HCT116 (cell line): ENCODE measurements around the gene CALHM1. TPM values are rescaled to one million over a fixed set of nuclear protein-coding genes. Genes with fewer than 3 reads are reported as not detected.

Experiments
- ATAC-seq: fragments of 200-7000 bp; cut with Tn5 transposase; 2 replicates; pipeline ENCODE4 v1.9.1; 2020; ENCODE audit warnings: mild to moderate bottlenecking, moderate library complexity
- BruUV-seq: library from RNA; stranded (reverse); fragments of 400-500 nt; replicated peaks from 2 replicates; lab custom pipeline; 2021; lab: Mats Ljungman, UMichigan
- CTCF ChIA-PET: fragments of 300-600 bp; sonication (Branson Sonifier 250); formaldehyde crosslinking; loops from one replicate; lab custom pipeline; 2021; ENCODE audit warnings: antibody characterized with exemption; lab: Charles Lee
- POLR2A ChIA-PET: fragments of 300-600, 350-600 bp; sonication (Branson Sonifier 250); formaldehyde crosslinking; loops from one replicate; lab custom pipeline; 2021; ENCODE audit warnings: antibody characterized with exemption; lab: Charles Lee
- RAD21 ChIA-PET, 2 experiments: fragments of 300-600 bp; sonication (Branson Sonifier 250); formaldehyde crosslinking; loops; one replicate each; lab custom pipeline; 2023; ENCODE audit warnings: low total read pairs in 2 of 2; ENCODE audit not compliant: uncharacterized antibody in 2 of 2, unreplicated experiment in 2 of 2, low non-redundant PET in 1 of 2; lab: Charles Lee
- DNase-seq: peaks from one replicate; pipeline ENCODE4 v3.0.0-alpha.2; 2010; ENCODE audit warnings: low read depth, low spot score
- H2AFZ ChIP-seq: fragments of 200-600 bp; shearing (Covaris generic), sonication (generic); 2 replicates; pipeline ENCODE4 v1.6.1; 2017; ENCODE audit warnings: low read depth, mixed run types, mixed read lengths, antibody characterized with exemption, low read length; ENCODE audit not compliant: poor library complexity, severe bottlenecking
- H3K27ac ChIP-seq: 2 replicates; pipeline ENCODE4 v1.5.1; 2012; ENCODE audit warnings: low read depth, low read length
- H3K27me3 ChIP-seq: fragments of 200-600 bp; sonication (generic); 2 replicates; pipeline ENCODE4 v1.6.1; 2016; ENCODE audit warnings: mixed run types, low read length, mixed read lengths; ENCODE audit not compliant: insufficient read depth
- H3K36me3 ChIP-seq, 2 experiments: fragments of 200-500 bp in 1 of 2; fragments of 200-600 bp in 1 of 2; sonication (Bioruptor generic) in 1 of 2; sonication (generic) in 1 of 2; 2 replicates each; pipeline versions ENCODE4 v1.5.1 to v1.6.1; 2014 to 2016; ENCODE audit warnings: low read length in 2 of 2, inconsistent platforms in 1 of 2, mixed read lengths in 1 of 2, mixed run types in 1 of 2; ENCODE audit not compliant: insufficient read depth in 2 of 2, control insufficient read depth in 1 of 2
- H3K4me1 ChIP-seq, 2 experiments: fragments of 200-600 bp in 1 of 2; sonication (generic) in 1 of 2; 2 replicates each; pipeline versions ENCODE4 v1.5.1 to v1.6.1; 2012 to 2017; ENCODE audit warnings: low read length in 2 of 2, inconsistent platforms in 1 of 2, mild to moderate bottlenecking in 1 of 2, mixed read lengths in 1 of 2, mixed run types in 1 of 2, moderate library complexity in 1 of 2; ENCODE audit not compliant: insufficient read depth in 2 of 2, control insufficient read depth in 1 of 2
- H3K4me2 ChIP-seq: fragments of 200-600 bp; sonication (generic); 2 replicates; pipeline ENCODE4 v1.6.1; 2017; ENCODE audit warnings: mixed run types, low read length, mixed read lengths
- H3K4me3 ChIP-seq, 2 experiments: fragments of 200-600 bp in 1 of 2; sonication (generic) in 1 of 2; replicated peaks in 1 of 2; 2 replicates each; pipeline ENCODE4 v1.5.1; 2011 to 2016; ENCODE audit warnings: low read length in 2 of 2, control low read depth in 1 of 2, low read depth in 1 of 2, mild to moderate bottlenecking in 1 of 2, mixed read lengths in 1 of 2, mixed run types in 1 of 2
- H3K79me2 ChIP-seq: fragments of 200-600 bp; sonication (generic); 2 replicates; pipeline ENCODE4 v1.6.1; 2017; ENCODE audit warnings: mild to moderate bottlenecking, mixed run types, low read length, moderate library complexity, mixed read lengths; ENCODE audit not compliant: insufficient read depth
- H3K9ac ChIP-seq: fragments of 200-600 bp; sonication (generic); 2 replicates; pipeline ENCODE4 v1.6.1; 2016; ENCODE audit warnings: low read length, mixed read lengths
- H3K9me2 ChIP-seq: fragments of 200-600 bp; sonication (generic), shearing (Covaris generic); 2 replicates; pipeline ENCODE4 v1.6.1; 2017; ENCODE audit warnings: mixed run types, mild to moderate bottlenecking, moderate library complexity; ENCODE audit not compliant: insufficient read depth
- H3K9me3 ChIP-seq, 2 experiments: fragments of 200-500 bp in 1 of 2; fragments of 200-600 bp in 1 of 2; sonication (Bioruptor generic) in 1 of 2; sonication (generic) in 1 of 2; 2 replicates each; pipeline ENCODE4 v1.6.1; 2014 to 2017; ENCODE audit warnings: low read length in 2 of 2, mixed read lengths in 2 of 2, inconsistent platforms in 1 of 2, low read depth in 1 of 2, mild to moderate bottlenecking in 1 of 2, mixed run types in 1 of 2, moderate library complexity in 1 of 2; ENCODE audit not compliant: control insufficient read depth in 1 of 2, insufficient read depth in 1 of 2
- H4K20me1 ChIP-seq: fragments of 200-600 bp; sonication (generic), shearing (Covaris generic); 2 replicates; pipeline ENCODE4 v1.6.1; 2017; ENCODE audit warnings: mixed run types, mild to moderate bottlenecking, moderate library complexity; ENCODE audit not compliant: insufficient read depth
- CBX3 ChIP-seq: IDR thresholded peaks from 2 replicates; pipeline ENCODE4 v1.6.1; 2012; ENCODE audit warnings: low read depth
- EGR1 ChIP-seq: IDR thresholded peaks from 2 replicates; pipeline ENCODE4 v1.6.1; 2012; ENCODE audit warnings: low read depth
- ELF1 ChIP-seq: IDR thresholded peaks from 2 replicates; pipeline ENCODE4 v1.6.1; 2012; ENCODE audit warnings: low read depth, borderline replicate concordance
- EZH2 ChIP-seq: fragments of 200-600 bp; sonication (generic); IDR thresholded peaks from 2 replicates; pipeline ENCODE4 v1.6.1; 2017; ENCODE audit warnings: antibody characterized with exemption, mixed run types
- EZH2phosphoT487 ChIP-seq: fragments of 200-600 bp; IDR thresholded peaks from 2 replicates; pipeline ENCODE4 v1.6.1; 2018; ENCODE audit warnings: antibody characterized with exemption, borderline replicate concordance
- FOSL1 ChIP-seq: IDR thresholded peaks from 2 replicates; pipeline ENCODE4 v1.6.1; 2012; ENCODE audit warnings: low read depth
- JUND ChIP-seq: IDR thresholded peaks from 2 replicates; pipeline ENCODE4 v1.6.1; 2012
- MAX ChIP-seq: IDR thresholded peaks from 2 replicates; pipeline ENCODE4 v1.6.1; 2012
- POLR2A ChIP-seq: IDR thresholded peaks from 2 replicates; pipeline ENCODE4 v1.7.0; 2011; ENCODE audit warnings: borderline replicate concordance; ENCODE audit not compliant: insufficient read depth, insufficient read length; ENCODE audit errors: extremely low read depth
- POLR2AphosphoS5 ChIP-seq: IDR thresholded peaks from 2 replicates; pipeline ENCODE4 v1.6.1; 2011; ENCODE audit warnings: mild to moderate bottlenecking, low read depth, low read length, moderate library complexity
- RAD21 ChIP-seq: IDR thresholded peaks from 2 replicates; pipeline ENCODE4 v1.6.1; 2012; ENCODE audit warnings: low read depth, mild to moderate bottlenecking
- SP1 ChIP-seq: IDR thresholded peaks from 2 replicates; pipeline ENCODE4 v1.6.1; 2012; ENCODE audit warnings: low read depth
- TCF7L2 ChIP-seq: IDR thresholded peaks from 2 replicates; pipeline ENCODE4 v1.7.0; 2011; ENCODE audit warnings: borderline replicate concordance, inconsistent platforms; ENCODE audit not compliant: insufficient read depth, insufficient read length; ENCODE audit errors: extremely low read depth
- YY1 ChIP-seq: IDR thresholded peaks from 2 replicates; pipeline ENCODE4 v1.6.1; 2011; ENCODE audit warnings: low read length, low read depth, moderate library complexity, mild to moderate bottlenecking; ENCODE audit not compliant: insufficient replicate concordance; ENCODE audit errors: extremely low read depth
- ZFX ChIP-seq: fragments of 450-650 bp; IDR thresholded peaks from 2 replicates; pipeline ENCODE4 v1.6.1; 2017
- intact Hi-C: fragments of 100-400 bp; cut with micrococcal nuclease; formaldehyde crosslinking; loops from 2 replicates; pipeline ENCODE4 v1.10.0; 2022
- total RNA-seq: library from RNA; stranded (reverse); gene quantifications from one replicate; pipeline ENCODE4 v1.2.1, GENCODE V29; 2021; ENCODE audit not compliant: unreplicated experiment
- TF ChIP-seq, protein P1 (sequence below), 3 experiments: fragments of 200-600 bp in 1 of 3; sonication (generic) in 1 of 3; IDR thresholded peaks in 2 of 3; conservative IDR thresholded peaks in 1 of 3; 2 replicates each; pipeline ENCODE4 v1.5.1; 2012 to 2017; ENCODE audit warnings: low read depth in 2 of 3, low read length in 2 of 3, antibody characterized with exemption in 1 of 3, borderline replicate concordance in 1 of 3, control low read depth in 1 of 3, mild to moderate bottlenecking in 1 of 3, mixed read lengths in 1 of 3, mixed run types in 1 of 3, moderate library complexity in 1 of 3; ENCODE audit not compliant: insufficient read depth in 1 of 3
- TF ChIP-seq, protein P2 (sequence below): IDR thresholded peaks from 2 replicates; pipeline ENCODE4 v1.6.1; 2012
- TF ChIP-seq, protein P3 (sequence below): IDR thresholded peaks from 2 replicates; pipeline ENCODE4 v1.6.1; 2012; ENCODE audit warnings: low read depth

The CALHM1 gene
- total RNA-seq, 1 experiment from 2014 or later = not detected

DNA sequence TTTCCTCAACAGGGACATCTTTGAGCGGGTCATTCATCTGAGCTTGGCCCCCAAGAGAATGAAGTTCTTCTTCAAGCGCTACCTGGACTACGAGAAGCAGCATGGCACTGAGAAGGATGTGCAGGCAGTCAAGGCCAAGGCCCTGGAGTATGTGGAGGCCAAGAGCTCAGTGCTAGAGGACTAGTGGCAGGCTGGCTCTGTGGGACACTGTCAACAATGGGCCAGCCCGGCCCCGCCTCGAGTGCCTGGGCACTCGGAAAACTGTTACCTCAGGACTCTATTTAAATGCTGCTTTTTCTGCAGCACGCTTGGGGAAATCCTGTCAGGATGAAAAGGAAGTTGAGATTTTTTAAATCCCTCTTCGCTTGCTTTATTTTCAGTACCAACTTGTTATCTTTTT lies 13.3 kb downstream of the CALHM1 start:
- no peak for TF ChIP-seq ZFX
- TF ChIP-seq, protein P1, sequence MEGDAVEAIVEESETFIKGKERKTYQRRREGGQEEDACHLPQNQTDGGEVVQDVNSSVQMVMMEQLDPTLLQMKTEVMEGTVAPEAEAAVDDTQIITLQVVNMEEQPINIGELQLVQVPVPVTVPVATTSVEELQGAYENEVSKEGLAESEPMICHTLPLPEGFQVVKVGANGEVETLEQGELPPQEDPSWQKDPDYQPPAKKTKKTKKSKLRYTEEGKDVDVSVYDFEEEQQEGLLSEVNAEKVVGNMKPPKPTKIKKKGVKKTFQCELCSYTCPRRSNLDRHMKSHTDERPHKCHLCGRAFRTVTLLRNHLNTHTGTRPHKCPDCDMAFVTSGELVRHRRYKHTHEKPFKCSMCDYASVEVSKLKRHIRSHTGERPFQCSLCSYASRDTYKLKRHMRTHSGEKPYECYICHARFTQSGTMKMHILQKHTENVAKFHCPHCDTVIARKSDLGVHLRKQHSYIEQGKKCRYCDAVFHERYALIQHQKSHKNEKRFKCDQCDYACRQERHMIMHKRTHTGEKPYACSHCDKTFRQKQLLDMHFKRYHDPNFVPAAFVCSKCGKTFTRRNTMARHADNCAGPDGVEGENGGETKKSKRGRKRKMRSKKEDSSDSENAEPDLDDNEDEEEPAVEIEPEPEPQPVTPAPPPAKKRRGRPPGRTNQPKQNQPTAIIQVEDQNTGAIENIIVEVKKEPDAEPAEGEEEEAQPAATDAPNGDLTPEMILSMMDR (IDR thresholded peaks at IDR 0.05 in 2 of 3, conservative IDR thresholded peaks at IDR 0.05 in 1 of 3; ENCODE audit: borderline replicate concordance in 1 of 3, insufficient read depth in 1 of 3, low read depth in 2 of 3, low read length in 2 of 3) = no peak
- TF ChIP-seq, protein P2, sequence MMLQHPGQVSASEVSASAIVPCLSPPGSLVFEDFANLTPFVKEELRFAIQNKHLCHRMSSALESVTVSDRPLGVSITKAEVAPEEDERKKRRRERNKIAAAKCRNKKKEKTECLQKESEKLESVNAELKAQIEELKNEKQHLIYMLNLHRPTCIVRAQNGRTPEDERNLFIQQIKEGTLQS = no peak
- TF ChIP-seq CBX3 = no peak
- no peak for TF ChIP-seq POLR2AphosphoS5
- TF ChIP-seq, protein P3, sequence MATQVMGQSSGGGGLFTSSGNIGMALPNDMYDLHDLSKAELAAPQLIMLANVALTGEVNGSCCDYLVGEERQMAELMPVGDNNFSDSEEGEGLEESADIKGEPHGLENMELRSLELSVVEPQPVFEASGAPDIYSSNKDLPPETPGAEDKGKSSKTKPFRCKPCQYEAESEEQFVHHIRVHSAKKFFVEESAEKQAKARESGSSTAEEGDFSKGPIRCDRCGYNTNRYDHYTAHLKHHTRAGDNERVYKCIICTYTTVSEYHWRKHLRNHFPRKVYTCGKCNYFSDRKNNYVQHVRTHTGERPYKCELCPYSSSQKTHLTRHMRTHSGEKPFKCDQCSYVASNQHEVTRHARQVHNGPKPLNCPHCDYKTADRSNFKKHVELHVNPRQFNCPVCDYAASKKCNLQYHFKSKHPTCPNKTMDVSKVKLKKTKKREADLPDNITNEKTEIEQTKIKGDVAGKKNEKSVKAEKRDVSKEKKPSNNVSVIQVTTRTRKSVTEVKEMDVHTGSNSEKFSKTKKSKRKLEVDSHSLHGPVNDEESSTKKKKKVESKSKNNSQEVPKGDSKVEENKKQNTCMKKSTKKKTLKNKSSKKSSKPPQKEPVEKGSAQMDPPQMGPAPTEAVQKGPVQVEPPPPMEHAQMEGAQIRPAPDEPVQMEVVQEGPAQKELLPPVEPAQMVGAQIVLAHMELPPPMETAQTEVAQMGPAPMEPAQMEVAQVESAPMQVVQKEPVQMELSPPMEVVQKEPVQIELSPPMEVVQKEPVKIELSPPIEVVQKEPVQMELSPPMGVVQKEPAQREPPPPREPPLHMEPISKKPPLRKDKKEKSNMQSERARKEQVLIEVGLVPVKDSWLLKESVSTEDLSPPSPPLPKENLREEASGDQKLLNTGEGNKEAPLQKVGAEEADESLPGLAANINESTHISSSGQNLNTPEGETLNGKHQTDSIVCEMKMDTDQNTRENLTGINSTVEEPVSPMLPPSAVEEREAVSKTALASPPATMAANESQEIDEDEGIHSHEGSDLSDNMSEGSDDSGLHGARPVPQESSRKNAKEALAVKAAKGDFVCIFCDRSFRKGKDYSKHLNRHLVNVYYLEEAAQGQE = no peak
- TF ChIP-seq YY1 = no peak
- TF ChIP-seq RAD21 = no peak
- no peak for TF ChIP-seq EGR1
- TF ChIP-seq TCF7L2 = no peak
- no peak for TF ChIP-seq MAX
- TF ChIP-seq EZH2phosphoT487 = no peak
- TF ChIP-seq EZH2 = no peak
- TF ChIP-seq POLR2A = no peak
- TF ChIP-seq SP1 = no peak
- TF ChIP-seq ELF1 = no peak
- no peak for TF ChIP-seq JUND
- TF ChIP-seq FOSL1 = no peak
- BruUV-seq = no TSS peak
- Histone ChIP-seq H3K9me3 (no peaks in the 10 kb centered on the region), H3K4me1 (peaks cover 3 to 23% of the 10 kb centered on the region in 2 experiments; a peak in 3 of 4 replicates), H3K9ac (no peak overlapping the region), H4K20me1 (no peaks in the 10 kb centered on the region), H3K79me2 (peaks cover 8% of the 10 kb centered on the region; the same call in 1 of the 2 replicates), H3K27me3 (no peaks in the 10 kb centered on the region), H3K9me2 (no peaks in the 10 kb centered on the region), H3K27ac (no peak overlapping the region), H3K4me3 (no peak overlapping the region), H2AFZ (no peak overlapping the region), H3K4me2 (no peak overlapping the region), H3K36me3 (peaks cover 74 to 77% of the 10 kb centered on the region in 2 experiments)
- no peak for ATAC-seq
- ChIA-PET RAD21 (no interaction called here), POLR2A (no interaction called here), CTCF (no interaction called here)
- intact Hi-C loops = no loop called here
- no peak for DNase-seq
